Measurements from ENCODE around the gene CDC27.
"Not testable (repeated sequence)": the region's sequence is repeated elsewhere in the genome, so short reads cannot be mapped to it uniquely, and the experiment has no call there.

Gene CDC27

DNA sequence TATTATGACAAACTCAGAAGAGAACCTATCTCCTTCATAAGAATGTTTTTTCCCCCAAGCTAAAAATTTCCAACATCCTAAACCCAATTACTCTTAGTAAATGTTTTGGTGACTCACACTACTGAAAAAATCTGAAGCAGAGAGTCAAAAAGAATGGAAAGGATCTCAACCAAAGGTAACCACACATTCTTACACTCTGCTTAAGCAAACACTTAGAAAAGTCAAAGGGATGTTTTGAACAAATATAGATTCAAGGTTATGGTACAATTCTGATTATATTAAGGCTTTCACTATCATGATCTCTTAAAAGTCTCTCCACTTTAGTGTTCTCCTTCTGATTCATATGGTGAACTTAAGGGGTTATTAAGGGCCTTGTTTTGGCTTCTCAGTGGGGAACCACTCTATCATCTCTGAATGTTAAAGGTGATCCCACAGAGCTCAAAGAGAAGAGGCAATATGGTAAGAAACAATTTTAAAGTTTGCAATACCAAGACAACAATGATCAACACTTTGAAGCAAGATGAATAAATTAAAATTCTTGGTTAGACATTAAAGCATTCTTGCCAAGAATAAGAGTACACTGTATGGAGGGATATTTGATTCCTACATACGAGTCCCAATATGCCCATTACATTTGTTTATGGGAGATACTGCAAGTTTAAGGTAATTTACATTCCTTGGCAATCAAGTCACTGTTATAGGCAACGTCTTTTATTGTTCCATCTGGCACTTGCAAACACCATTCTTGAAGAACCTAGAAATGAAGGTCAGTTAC lies 69.2 kb downstream of the CDC27 start:
- Histone ChIP-seq H3K79me2 (ENCODE audit: insufficient read depth, low read length) (no peaks in the 10 kb centered on the region), H3K36me3 (ENCODE audit: insufficient read depth, low read length) (peaks cover 62% of the 10 kb centered on the region), H3K27ac (ENCODE audit: low read length) (no peak overlapping the region), H3K4me1 (ENCODE audit: insufficient read depth, low read length) (no peaks in the 10 kb centered on the region), H2AFZ (ENCODE audit: low read depth, low read length) (no peak overlapping the region), H4K20me1 (ENCODE audit: insufficient read depth, low read length) (no peaks in the 10 kb centered on the region; the same call in 1 of the 2 replicates), H3K4me3 (ENCODE audit: low read depth in 1 of 2, low read length in 2 of 2) (no peak overlapping the region), H3K9ac (ENCODE audit: low read depth, low read length) (no peak overlapping the region), H3K27me3 (ENCODE audit: insufficient read depth, low read length, poor library complexity) (no peaks in the 10 kb centered on the region), H3K9me3 (ENCODE audit: insufficient read depth, low read length, severe bottlenecking) (no peaks in the 10 kb centered on the region), H3K4me2 (ENCODE audit: insufficient read depth, low read length) (no peak overlapping the region)
- DNase-seq, result no peak
- TF ChIP-seq EZH2 (IDR thresholded peaks at IDR 0.05; ENCODE audit: borderline replicate concordance, low read depth, low read length, severe bottlenecking), result no peak
- TF ChIP-seq, protein P1, sequence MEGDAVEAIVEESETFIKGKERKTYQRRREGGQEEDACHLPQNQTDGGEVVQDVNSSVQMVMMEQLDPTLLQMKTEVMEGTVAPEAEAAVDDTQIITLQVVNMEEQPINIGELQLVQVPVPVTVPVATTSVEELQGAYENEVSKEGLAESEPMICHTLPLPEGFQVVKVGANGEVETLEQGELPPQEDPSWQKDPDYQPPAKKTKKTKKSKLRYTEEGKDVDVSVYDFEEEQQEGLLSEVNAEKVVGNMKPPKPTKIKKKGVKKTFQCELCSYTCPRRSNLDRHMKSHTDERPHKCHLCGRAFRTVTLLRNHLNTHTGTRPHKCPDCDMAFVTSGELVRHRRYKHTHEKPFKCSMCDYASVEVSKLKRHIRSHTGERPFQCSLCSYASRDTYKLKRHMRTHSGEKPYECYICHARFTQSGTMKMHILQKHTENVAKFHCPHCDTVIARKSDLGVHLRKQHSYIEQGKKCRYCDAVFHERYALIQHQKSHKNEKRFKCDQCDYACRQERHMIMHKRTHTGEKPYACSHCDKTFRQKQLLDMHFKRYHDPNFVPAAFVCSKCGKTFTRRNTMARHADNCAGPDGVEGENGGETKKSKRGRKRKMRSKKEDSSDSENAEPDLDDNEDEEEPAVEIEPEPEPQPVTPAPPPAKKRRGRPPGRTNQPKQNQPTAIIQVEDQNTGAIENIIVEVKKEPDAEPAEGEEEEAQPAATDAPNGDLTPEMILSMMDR (IDR thresholded peaks at IDR 0.05; ENCODE audit: borderline replicate concordance, extremely low read depth, low read length, poor library complexity, severe bottlenecking), result no peak
- no peak for ATAC-seq (ENCODE audit: insufficient read depth, low read depth)

- peaks cover 44% of the 10 kb centered on the region; the same call in 1 of the 2 replicates for H3K36me3 ChIP-seq (ENCODE audit: insufficient read depth, low read length)
- no peaks in the 10 kb centered on the region for H3K4me1 ChIP-seq (ENCODE audit: insufficient read depth, low read length)
- ATAC-seq (ENCODE audit: insufficient read depth, low read depth) (no peak), DNase-seq (no peak)
- no peak for TF ChIP-seq EZH2 (IDR thresholded peaks at IDR 0.05; ENCODE audit: borderline replicate concordance, low read depth, low read length, severe bottlenecking)
- no peak overlapping the region for H3K27ac ChIP-seq (ENCODE audit: low read length)
- H3K9ac ChIP-seq (ENCODE audit: low read depth, low read length), result no peak overlapping the region
- no peaks in the 10 kb centered on the region; the same call in 1 of the 2 replicates for H4K20me1 ChIP-seq (ENCODE audit: insufficient read depth, low read length)
- no peaks in the 10 kb centered on the region for H3K79me2 ChIP-seq (ENCODE audit: insufficient read depth, low read length)
- H2AFZ ChIP-seq (ENCODE audit: low read depth, low read length), result no peak overlapping the region
- H3K4me2 ChIP-seq (ENCODE audit: insufficient read depth, low read length), result no peak overlapping the region
- no peak overlapping the region for H3K4me3 ChIP-seq (ENCODE audit: low read depth in 1 of 2, low read length in 2 of 2)
- H3K27me3 ChIP-seq (ENCODE audit: insufficient read depth, low read length, poor library complexity), result no peaks in the 10 kb centered on the region
- no peaks in the 10 kb centered on the region for H3K9me3 ChIP-seq (ENCODE audit: insufficient read depth, low read length, severe bottlenecking)
These were observed 71.7 kb downstream of the CDC27 start for GRCh38 chr17:47117386-47117785.

DNA sequence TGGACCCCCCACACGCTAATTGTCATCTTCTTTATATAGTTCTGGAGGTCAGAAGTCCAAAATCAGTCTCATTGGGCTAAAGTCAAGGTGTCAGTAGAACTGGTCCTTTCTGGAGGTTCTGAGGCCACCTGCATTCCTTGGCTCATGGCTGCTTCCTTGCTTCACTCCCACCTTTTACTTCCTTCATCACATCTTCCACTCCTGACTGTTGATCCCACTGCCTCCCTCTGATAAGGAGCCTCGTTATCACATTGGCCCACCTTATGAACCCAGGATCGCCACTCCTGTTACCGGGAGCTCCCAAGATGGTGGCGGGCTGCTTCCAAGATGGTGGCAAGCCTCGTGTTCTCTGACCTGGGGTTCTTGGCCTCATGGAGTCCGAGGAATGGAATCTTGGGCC lies 83.0 kb downstream of the CDC27 start:
- Histone ChIP-seq H3K4me2 (ENCODE audit: insufficient read depth, low read length) (no peak overlapping the region), H4K20me1 (ENCODE audit: insufficient read depth, low read length) (no peaks in the 10 kb centered on the region), H3K79me2 (ENCODE audit: insufficient read depth, low read length) (no peaks in the 10 kb centered on the region), H3K4me1 (ENCODE audit: insufficient read depth, low read length) (0 out of 2 replicates have a peak, but pooled peaks cover 1% of the 10 kb centered on the region), H3K9me3 (ENCODE audit: insufficient read depth, low read length, severe bottlenecking) (no peaks in the 10 kb centered on the region), H3K27ac (ENCODE audit: low read length) (no peak overlapping the region), H3K27me3 (ENCODE audit: insufficient read depth, low read length, poor library complexity) (no peaks in the 10 kb centered on the region), H3K36me3 (ENCODE audit: insufficient read depth, low read length) (no peaks in the 10 kb centered on the region), H3K4me3 (ENCODE audit: low read depth in 1 of 2, low read length in 2 of 2) (no peak overlapping the region), H3K9ac (ENCODE audit: low read depth, low read length) (no peak overlapping the region), H2AFZ (ENCODE audit: low read depth, low read length) (no peak overlapping the region)
- TF ChIP-seq EZH2 (IDR thresholded peaks at IDR 0.05; ENCODE audit: borderline replicate concordance, low read depth, low read length, severe bottlenecking), result no peak
- TF ChIP-seq, protein P1 (IDR thresholded peaks at IDR 0.05; ENCODE audit: borderline replicate concordance, extremely low read depth, low read length, poor library complexity, severe bottlenecking), result no peak
- DNase-seq (no peak), ATAC-seq (ENCODE audit: insufficient read depth, low read depth) (no peak)

- H3K4me1 ChIP-seq (ENCODE audit: insufficient read depth, low read length); H3K27me3 ChIP-seq (ENCODE audit: insufficient read depth, low read length, poor library complexity); H3K4me2 ChIP-seq (ENCODE audit: insufficient read depth, low read length); DNase-seq; H3K9me3 ChIP-seq (ENCODE audit: insufficient read depth, low read length, severe bottlenecking); H3K27ac ChIP-seq (ENCODE audit: low read length); H4K20me1 ChIP-seq (ENCODE audit: insufficient read depth, low read length); H3K9ac ChIP-seq (ENCODE audit: low read depth, low read length); ATAC-seq (ENCODE audit: insufficient read depth, low read depth); H2AFZ ChIP-seq (ENCODE audit: low read depth, low read length); H3K4me3 ChIP-seq (ENCODE audit: low read depth in 1 of 2, low read length in 2 of 2); H3K36me3 ChIP-seq (ENCODE audit: insufficient read depth, low read length); H3K79me2 ChIP-seq (ENCODE audit: insufficient read depth, low read length): not testable (repeated sequence)
These were observed 83.8 kb downstream of the CDC27 start for GRCh38 chr17:47105246-47105645.
